B cell (primary cell): ENCODE measurements around the gene TAS2R5.

Source experiments
- CTCF ChIP-seq: fragments of 200-600 bp; IDR thresholded peaks from one replicate; pipeline ENCODE4 v1.8.0; 2022; ENCODE audit warnings: antibody characterized with exemption, mild to moderate bottlenecking
- EZH2 ChIP-seq: IDR thresholded peaks from 2 replicates; pipeline ENCODE4 v1.6.1; 2012; ENCODE audit warnings: borderline replicate concordance, low read depth, mild to moderate bottlenecking, moderate library complexity, low read length; ENCODE audit not compliant: insufficient read depth, poor library complexity, severe bottlenecking

- no peak for TF ChIP-seq CTCF
- TF ChIP-seq EZH2: no peak
Measured at GRCh38 chr7:141744131-141744530, 45.9 kb upstream of the TAS2R5 start.
